ENCODE results near the gene ERP29. TPM values are rescaled to one million over a fixed set of nuclear protein-coding genes. Genes with fewer than 3 reads are reported as not detected.
"Not testable (repeated sequence)": the region's sequence is repeated elsewhere in the genome, so short reads cannot be mapped to it uniquely, and the experiment has no call there.

The ERP29 gene
- total RNA-seq, 4 donors from 2014 or later, result 33.5 to 35.3 (median 34.9) TPM

GRCh38 chr12:111984820-111985219 lies 28.4 kb upstream of the ERP29 start:
- 91% methylated on average over 2 of the region's 2 CpGs for WGBS
- H3K36me3 ChIP-seq, result peaks cover 0 to 8% (median 0%) of the 10 kb centered on the region in 4 donors
- H3K27me3 ChIP-seq, result no peaks in the 10 kb centered on the region
- intact Hi-C loops (cut with DNase I), result no loop called here
- no peak for TF ChIP-seq EP300 (IDR thresholded peaks at IDR 0.05)
- no peak for TF ChIP-seq POLR2A (IDR thresholded peaks at IDR 0.05; ENCODE audit: low read depth)
- TF ChIP-seq POLR2AphosphoS5 (IDR thresholded peaks at IDR 0.05), result no peak
- TF ChIP-seq CTCF (IDR thresholded peaks at IDR 0.05), result no peak
- H3K9me3 ChIP-seq, result no peaks in the 10 kb centered on the region
- H3K4me3 ChIP-seq, result no peak overlapping the region
- H3K4me1 ChIP-seq, result no peaks in the 10 kb centered on the region
- DNase-seq (ENCODE audit: extremely low spot score), result no peak
- H3K27ac ChIP-seq (replicated peaks in 1 of 4), result no peak overlapping the region

GRCh38 chr12:111991535-111991934 lies 21.7 kb upstream of the ERP29 start:
- WGBS, result 75% methylated on average over 2 of the region's 2 CpGs
- Histone ChIP-seq H3K27ac (replicated peaks in 1 of 4) (no peak overlapping the region), H3K9me3 (no peaks in the 10 kb centered on the region), H3K4me1 (peaks cover 0 to 10% (median 0%) of the 10 kb centered on the region in 4 donors), H3K4me3 (no peak overlapping the region), H3K27me3 (no peaks in the 10 kb centered on the region), H3K36me3 (peaks cover 0 to 8% (median 5%) of the 10 kb centered on the region in 4 donors)
- intact Hi-C loops (cut with DNase I), result no loop called here
- DNase-seq (ENCODE audit: extremely low spot score), result no peak
- no peak for TF ChIP-seq POLR2AphosphoS5 (IDR thresholded peaks at IDR 0.05)
- TF ChIP-seq CTCF (IDR thresholded peaks at IDR 0.05), result no peak
- no peak for TF ChIP-seq POLR2A (IDR thresholded peaks at IDR 0.05; ENCODE audit: low read depth)
- no peak for TF ChIP-seq EP300 (IDR thresholded peaks at IDR 0.05)

- WGBS, result 97% methylated on average over 4 of the region's 4 CpGs
- H3K36me3 ChIP-seq, result peaks cover 0 to 8% (median 5%) of the 10 kb centered on the region in 4 donors
- DNase-seq (ENCODE audit: extremely low spot score), result no peak
- no peaks in the 10 kb centered on the region for H3K27me3 ChIP-seq
- TF ChIP-seq POLR2A (IDR thresholded peaks at IDR 0.05; ENCODE audit: low read depth) (no peak), POLR2AphosphoS5 (IDR thresholded peaks at IDR 0.05) (no peak), EP300 (IDR thresholded peaks at IDR 0.05) (no peak)
- no peaks in the 10 kb centered on the region for H3K9me3 ChIP-seq
- intact Hi-C loops (cut with DNase I), result no loop called here
- H3K4me1 ChIP-seq, result peaks cover 0 to 10% (median 0%) of the 10 kb centered on the region in 4 donors
- no peak overlapping the region for H3K4me3 ChIP-seq
- H3K27ac ChIP-seq (replicated peaks in 1 of 4), result no peak overlapping the region
These were observed 21.3 kb upstream of the ERP29 start for GRCh38 chr12:111991946-111992345.

GRCh38 chr12:111992464-111992863 lies 20.8 kb upstream of the ERP29 start:
- H3K4me1 ChIP-seq, result peaks cover 0 to 10% (median 0%) of the 10 kb centered on the region in 4 donors
- no peaks in the 10 kb centered on the region for H3K27me3 ChIP-seq
- DNase-seq (ENCODE audit: extremely low spot score), result no peak
- no peak for TF ChIP-seq EP300 (IDR thresholded peaks at IDR 0.05)
- no peak for TF ChIP-seq POLR2A (IDR thresholded peaks at IDR 0.05; ENCODE audit: low read depth)
- no peak for TF ChIP-seq CTCF (IDR thresholded peaks at IDR 0.05)
- TF ChIP-seq POLR2AphosphoS5 (IDR thresholded peaks at IDR 0.05), result no peak
- H3K4me3 ChIP-seq, result no peak overlapping the region
- peaks cover 0 to 8% (median 5%) of the 10 kb centered on the region in 4 donors for H3K36me3 ChIP-seq
- intact Hi-C loops (cut with DNase I), result no loop called here
- H3K27ac ChIP-seq (replicated peaks in 1 of 4), result no peak overlapping the region
- 79% methylated on average over 6 of the region's 6 CpGs for WGBS
- H3K9me3 ChIP-seq, result no peaks in the 10 kb centered on the region

- H3K4me3 ChIP-seq, result no peak overlapping the region
These were observed 19.7 kb upstream of the ERP29 start for GRCh38 chr12:111993292-111994150.

GRCh38 chr12:111994211-111995111 lies 18.8 kb upstream of the ERP29 start:
- H3K4me3 ChIP-seq; H3K27ac ChIP-seq (replicated peaks in 1 of 4); H3K36me3 ChIP-seq; intact Hi-C loops (cut with DNase I); DNase-seq (ENCODE audit: extremely low spot score); H3K9me3 ChIP-seq; H3K27me3 ChIP-seq: not testable (repeated sequence)
- H3K4me1 ChIP-seq, result peaks cover 0 to 10% (median 0%) of the 10 kb centered on the region in 4 donors
- WGBS, result 75% methylated on average over 17 of the region's 17 CpGs

More at GRCh38 chr12:111993292-111994150, 19.7 kb upstream of the ERP29 start:
- Histone ChIP-seq H3K4me1 (peaks cover 0 to 10% (median 0%) of the 10 kb centered on the region in 4 donors), H3K36me3 (peaks cover 0 to 8% (median 5%) of the 10 kb centered on the region in 4 donors), H3K27ac (replicated peaks in 1 of 4) (no peak overlapping the region), H3K9me3 (no peaks in the 10 kb centered on the region), H3K27me3 (no peaks in the 10 kb centered on the region)
- 83% methylated on average over 2 of the region's 2 CpGs for WGBS
- no peak for DNase-seq (ENCODE audit: extremely low spot score)
- intact Hi-C loops (cut with DNase I), result no loop called here
- TF ChIP-seq CTCF (IDR thresholded peaks at IDR 0.05) (no peak), EP300 (IDR thresholded peaks at IDR 0.05) (no peak), POLR2AphosphoS5 (IDR thresholded peaks at IDR 0.05) (no peak), POLR2A (IDR thresholded peaks at IDR 0.05; ENCODE audit: low read depth) (no peak)
